ENCODE data around the gene SREBF2. TPM values are rescaled to one million over a fixed set of nuclear protein-coding genes. Genes with fewer than 3 reads are reported as not detected.

SREBF2 gene
- total and polyA plus RNA-seq, 2 of the 13 experiments (the other 11 are each of a cell fraction or from before 2014, with no cell fraction given) = 53.8 to 72.6 TPM

DNA sequence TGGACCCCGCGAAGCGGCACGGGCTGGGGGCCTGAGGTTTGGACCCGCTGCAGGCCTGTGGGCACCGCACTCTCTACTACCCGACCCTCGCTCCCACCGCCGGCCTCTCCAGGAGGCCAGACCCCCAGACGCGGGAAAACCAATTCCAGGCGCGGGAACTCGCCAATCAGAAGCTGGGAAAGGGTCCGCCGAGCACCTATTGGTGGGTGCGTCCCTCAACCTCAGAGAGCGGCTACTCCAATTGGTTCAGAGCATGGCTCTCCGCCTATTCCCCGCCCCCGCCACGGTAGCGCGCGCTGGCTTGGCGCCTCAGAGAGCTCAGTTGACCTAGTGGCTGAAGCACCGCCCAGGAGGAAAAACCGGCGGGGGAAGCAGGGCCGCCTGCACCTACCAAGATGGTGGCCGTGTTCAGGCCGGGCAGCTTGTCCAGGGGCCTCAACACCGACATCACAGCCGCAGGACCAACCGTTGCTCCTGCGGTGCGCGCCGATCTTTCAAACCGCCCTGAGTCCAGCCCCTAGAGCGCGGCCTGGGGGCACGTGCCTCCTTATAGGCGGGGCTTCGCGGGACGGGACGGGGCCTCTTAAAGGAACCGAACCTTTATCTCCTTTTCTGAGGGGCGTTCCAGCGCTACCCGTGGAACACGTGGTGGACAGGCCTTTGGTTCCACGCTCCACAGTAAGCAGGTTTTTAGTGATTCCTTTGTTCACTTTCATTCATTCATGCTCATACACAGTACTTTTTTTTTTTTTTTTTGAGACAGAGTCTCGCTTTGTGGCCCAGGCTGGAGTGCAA, 113.9 kb downstream of the SREBF2 start, which contains the start of gene CENPM:
Gene CENPM (minus strand): TSS at position 524 of the 795 bp plus-strand sequence. CDS start 76 bp downstream, at position 448.
- Histone ChIP-seq H4K20me1 (ENCODE audit: insufficient read depth, low read length) (no peaks in the 10 kb centered on the region), H3K9ac (ENCODE audit: insufficient read depth, low read depth, low read length) (peak within 1 kb of the TSS; percentile 73), H3K4me2 (ENCODE audit: low read depth, low read length) (peak within 1 kb of the TSS; percentile 95), H2AFZ (ENCODE audit: low read length) (peak within 1 kb of the TSS; percentile 35), H3K4me3 (replicated peaks in 1 of 3; ENCODE audit: insufficient read depth in 1 of 3, low read depth in 2 of 3, low read length in 3 of 3) (peak within 1 kb of the TSS; percentile 53 to 79 (median 66)), H3K9me3 (ENCODE audit: low read length) (no peaks in the 10 kb centered on the region), H3K27me3 (ENCODE audit: control insufficient read depth in 1 of 2, insufficient read depth in 2 of 2, low read length in 2 of 2) (no peaks in the 10 kb centered on the region), H3K79me2 (ENCODE audit: insufficient read depth, low read length) (peaks cover 13% of the 10 kb centered on the region), H3K36me3 (replicated peaks in 1 of 2; ENCODE audit: control insufficient read depth in 1 of 2, insufficient read depth in 2 of 2, low read length in 2 of 2) (peaks cover 2 to 24% of the 10 kb centered on the region in 2 experiments; a peak in 3 of 5 replicates), H3K27ac (ENCODE audit: extremely low read length, insufficient read depth, low read length) (peak within 1 kb of the TSS; percentile 76), H3K4me1 (ENCODE audit: insufficient read depth, low read length) (peaks cover 74% of the 10 kb centered on the region)
- DNase-seq (ENCODE audit: low spot score) (peak; percentile 94), FAIRE-seq (peak; percentile 71), ATAC-seq (peak; percentile 94)
- BruUV-seq (replicated peaks) = TSS peak; percentile 70
- intact Hi-C loops (cut with micrococcal nuclease; ENCODE audit: unreplicated experiment) (no loop called here), in situ Hi-C loops (cut with HindIII; ENCODE audit: extremely low pct_ligation_motif_present, low pct_unique_long_range_greater_than_20kb) (no loop called here)
- ChIA-PET POLR2A (interaction anchor here (0.8 to 1.6 kb wide), 8 partner anchors 21 to 326 kb away, joined by 3 to 11 read pairs (median 4); partner anchors contain the start of genes CCDC134, DESI1, NDUFA6 and SNU13), CTCF (ENCODE audit: low intra/inter-chr PET ratio, low total read pairs) (no interaction called here)
- 11% methylated on average over 10 of the region's 56 CpGs for WGBS (ENCODE audit: low lambda C conversion rate)
- TF ChIP-seq ZNF629 (CRISPR knock-in tag; conservative IDR thresholded peaks at IDR 0.05) = 0 out of 2 replicates have a peak, but pooled peaks have one; percentile 24
- TF ChIP-seq TP53 (CRISPR knock-in tag; conservative IDR thresholded peaks at IDR 0.05) = no peak
- peak; percentile 47 for TF ChIP-seq ZNF274 (CRISPR knock-in tag; IDR thresholded peaks at IDR 0.05)
- TF ChIP-seq, protein P1, sequence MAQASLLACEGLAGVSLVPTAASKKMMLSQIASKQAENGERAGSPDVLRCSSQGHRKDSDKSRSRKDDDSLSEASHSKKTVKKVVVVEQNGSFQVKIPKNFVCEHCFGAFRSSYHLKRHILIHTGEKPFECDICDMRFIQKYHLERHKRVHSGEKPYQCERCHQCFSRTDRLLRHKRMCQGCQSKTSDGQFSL (CRISPR knock-in tag; IDR thresholded peaks at IDR 0.05) = peak; percentile 67; the same call in 1 of the 2 replicates
- TF ChIP-seq BCL6 (CRISPR knock-in tag; IDR thresholded peaks at IDR 0.05) = no peak
- no peak; the same call in 1 of the 2 replicates for TF ChIP-seq KDM3A (CRISPR knock-in tag; IDR thresholded peaks at IDR 0.05; ENCODE audit: low read depth)
- TF ChIP-seq HOXA3 (CRISPR knock-in tag; IDR thresholded peaks at IDR 0.05) = peak; percentile 82
- peak; percentile 77; the same call in 1 of the 2 replicates for TF ChIP-seq RFXAP (CRISPR knock-in tag; IDR thresholded peaks at IDR 0.05; ENCODE audit: borderline replicate concordance)
- TF ChIP-seq SMYD3 (CRISPR knock-in tag; IDR thresholded peaks at IDR 0.05) = peak; percentile 94
- TF ChIP-seq, protein P2, sequence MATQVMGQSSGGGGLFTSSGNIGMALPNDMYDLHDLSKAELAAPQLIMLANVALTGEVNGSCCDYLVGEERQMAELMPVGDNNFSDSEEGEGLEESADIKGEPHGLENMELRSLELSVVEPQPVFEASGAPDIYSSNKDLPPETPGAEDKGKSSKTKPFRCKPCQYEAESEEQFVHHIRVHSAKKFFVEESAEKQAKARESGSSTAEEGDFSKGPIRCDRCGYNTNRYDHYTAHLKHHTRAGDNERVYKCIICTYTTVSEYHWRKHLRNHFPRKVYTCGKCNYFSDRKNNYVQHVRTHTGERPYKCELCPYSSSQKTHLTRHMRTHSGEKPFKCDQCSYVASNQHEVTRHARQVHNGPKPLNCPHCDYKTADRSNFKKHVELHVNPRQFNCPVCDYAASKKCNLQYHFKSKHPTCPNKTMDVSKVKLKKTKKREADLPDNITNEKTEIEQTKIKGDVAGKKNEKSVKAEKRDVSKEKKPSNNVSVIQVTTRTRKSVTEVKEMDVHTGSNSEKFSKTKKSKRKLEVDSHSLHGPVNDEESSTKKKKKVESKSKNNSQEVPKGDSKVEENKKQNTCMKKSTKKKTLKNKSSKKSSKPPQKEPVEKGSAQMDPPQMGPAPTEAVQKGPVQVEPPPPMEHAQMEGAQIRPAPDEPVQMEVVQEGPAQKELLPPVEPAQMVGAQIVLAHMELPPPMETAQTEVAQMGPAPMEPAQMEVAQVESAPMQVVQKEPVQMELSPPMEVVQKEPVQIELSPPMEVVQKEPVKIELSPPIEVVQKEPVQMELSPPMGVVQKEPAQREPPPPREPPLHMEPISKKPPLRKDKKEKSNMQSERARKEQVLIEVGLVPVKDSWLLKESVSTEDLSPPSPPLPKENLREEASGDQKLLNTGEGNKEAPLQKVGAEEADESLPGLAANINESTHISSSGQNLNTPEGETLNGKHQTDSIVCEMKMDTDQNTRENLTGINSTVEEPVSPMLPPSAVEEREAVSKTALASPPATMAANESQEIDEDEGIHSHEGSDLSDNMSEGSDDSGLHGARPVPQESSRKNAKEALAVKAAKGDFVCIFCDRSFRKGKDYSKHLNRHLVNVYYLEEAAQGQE (IDR thresholded peaks at IDR 0.05; ENCODE audit: borderline replicate concordance in 1 of 2, low read depth in 1 of 2, low read length in 2 of 2) = no peak
- TF ChIP-seq, protein P3, sequence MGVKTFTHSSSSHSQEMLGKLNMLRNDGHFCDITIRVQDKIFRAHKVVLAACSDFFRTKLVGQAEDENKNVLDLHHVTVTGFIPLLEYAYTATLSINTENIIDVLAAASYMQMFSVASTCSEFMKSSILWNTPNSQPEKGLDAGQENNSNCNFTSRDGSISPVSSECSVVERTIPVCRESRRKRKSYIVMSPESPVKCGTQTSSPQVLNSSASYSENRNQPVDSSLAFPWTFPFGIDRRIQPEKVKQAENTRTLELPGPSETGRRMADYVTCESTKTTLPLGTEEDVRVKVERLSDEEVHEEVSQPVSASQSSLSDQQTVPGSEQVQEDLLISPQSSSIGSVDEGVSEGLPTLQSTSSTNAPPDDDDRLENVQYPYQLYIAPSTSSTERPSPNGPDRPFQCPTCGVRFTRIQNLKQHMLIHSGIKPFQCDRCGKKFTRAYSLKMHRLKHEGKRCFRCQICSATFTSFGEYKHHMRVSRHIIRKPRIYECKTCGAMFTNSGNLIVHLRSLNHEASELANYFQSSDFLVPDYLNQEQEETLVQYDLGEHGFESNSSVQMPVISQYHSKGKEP (CRISPR knock-in tag; IDR thresholded peaks at IDR 0.05) = no peak
- peak; percentile 51; the same call in 1 of the 2 replicates for TF ChIP-seq MTF2 (CRISPR knock-in tag; IDR thresholded peaks at IDR 0.05; ENCODE audit: borderline replicate concordance)
- peak; percentile 97 for TF ChIP-seq CC2D1A (CRISPR knock-in tag; IDR thresholded peaks at IDR 0.05)
- TF ChIP-seq ZNF562 (CRISPR knock-in tag; IDR thresholded peaks at IDR 0.05; ENCODE audit: borderline replicate concordance) = no peak
- TF ChIP-seq AHR (CRISPR knock-in tag; IDR thresholded peaks at IDR 0.05) = no peak; the same call in 1 of the 2 replicates
- TF ChIP-seq FOSL1 (CRISPR knock-in tag; IDR thresholded peaks at IDR 0.05; ENCODE audit: borderline replicate concordance) = no peak; the same call in 1 of the 2 replicates
- peak; percentile 95 for TF ChIP-seq HDAC1 (CRISPR knock-in tag; IDR thresholded peaks at IDR 0.05)
- no peak for TF ChIP-seq ELF4 (CRISPR knock-in tag; IDR thresholded peaks at IDR 0.05; ENCODE audit: borderline replicate concordance)

All from HepG2 (cell line).